ENCODE data around the gene KRT37. TPM values are rescaled to one million over a fixed set of nuclear protein-coding genes. Genes with fewer than 3 reads are reported as not detected.

The KRT37 gene
- total and polyA plus RNA-seq, 7 donors, result not detected

- intact Hi-C loops (cut with DNase I), result no loop called here
- ATAC-seq (no peak), DNase-seq (no peak)
- H3K4me3 ChIP-seq, result no peak within 1 kb of the TSS
- H3K4me1 ChIP-seq, result no peaks in the 10 kb centered on the region
- peaks cover 0 to 4% (median 3%) of the 10 kb centered on the region in 3 donors for H3K27me3 ChIP-seq (ENCODE audit: insufficient read depth in 3 of 3, low read length in 2 of 3)
- 89 to 94% (median 92%) methylated on average over 9 to 10 of the region's 10 CpGs for WGBS, 3 donors
- H3K9me3 ChIP-seq, result no peaks in the 10 kb centered on the region
- no peaks in the 10 kb centered on the region for H3K36me3 ChIP-seq (ENCODE audit: insufficient read depth in 1 of 2, low read depth in 1 of 2)
- no peak for TF ChIP-seq CTCF (IDR thresholded peaks at IDR 0.05)
- H3K27ac ChIP-seq, result no peak within 1 kb of the TSS
These were observed 16.2 kb upstream of the KRT37 start, which contains the start of gene KRT38 for GRCh38 chr17:41440531-41441033. Gene KRT38, minus strand, starts transcription at chr17:41440983. Its CDS starts 62 bp downstream, at chr17:41440921.

- ATAC-seq (no peak), DNase-seq (no peak)
- 56 to 67% (median 61%) methylated on average over 5 of the region's 5 CpGs for WGBS, 3 donors
- Histone ChIP-seq H3K4me3 (no peak overlapping the region), H3K27ac (no peak overlapping the region), H3K9me3 (no peaks in the 10 kb centered on the region), H3K36me3 (ENCODE audit: insufficient read depth in 1 of 2, low read depth in 1 of 2) (no peaks in the 10 kb centered on the region), H3K27me3 (ENCODE audit: insufficient read depth in 3 of 3, low read length in 2 of 3) (peaks cover 0 to 2% (median 0%) of the 10 kb centered on the region in 3 donors), H3K4me1 (no peaks in the 10 kb centered on the region)
- intact Hi-C loops (cut with DNase I), result no loop called here
- TF ChIP-seq CTCF (IDR thresholded peaks at IDR 0.05), result no peak
These were observed 15.0 kb upstream of the KRT37 start for GRCh38 chr17:41439375-41439774.

GRCh38 chr17:41437769-41438168, 13.4 kb upstream of the KRT37 start:
- Histone ChIP-seq H3K4me1 (no peaks in the 10 kb centered on the region), H3K9me3 (no peaks in the 10 kb centered on the region), H3K4me3 (no peak overlapping the region), H3K27me3 (ENCODE audit: insufficient read depth in 3 of 3, low read length in 2 of 3) (peaks cover 0 to 2% (median 0%) of the 10 kb centered on the region in 3 donors), H3K36me3 (ENCODE audit: insufficient read depth in 1 of 2, low read depth in 1 of 2) (no peaks in the 10 kb centered on the region), H3K27ac (no peak overlapping the region)
- WGBS, 3 donors, result 77 to 89% (median 82%) methylated on average over 9 of the region's 9 CpGs
- DNase-seq (no peak), ATAC-seq (no peak)
- TF ChIP-seq CTCF (IDR thresholded peaks at IDR 0.05), result no peak
- intact Hi-C loops (cut with DNase I), result no loop called here

- no peak for DNase-seq
- Histone ChIP-seq H3K27me3 (ENCODE audit: insufficient read depth in 3 of 3, low read length in 2 of 3) (peaks cover 0 to 2% (median 0%) of the 10 kb centered on the region in 3 donors), H3K36me3 (ENCODE audit: insufficient read depth in 1 of 2, low read depth in 1 of 2) (no peaks in the 10 kb centered on the region), H3K4me1 (no peaks in the 10 kb centered on the region), H3K4me3 (no peak overlapping the region), H3K27ac (no peak overlapping the region), H3K9me3 (no peaks in the 10 kb centered on the region)
- ATAC-seq, result no peak
- intact Hi-C loops (cut with DNase I), result no loop called here
- TF ChIP-seq CTCF (IDR thresholded peaks at IDR 0.05), result no peak
- 72 to 80% (median 79%) methylated on average over 7 of the region's 7 CpGs for WGBS, 3 donors
These were observed 12.9 kb upstream of the KRT37 start for GRCh38 chr17:41437254-41437653.

- ATAC-seq, result no peak
These were observed 10.0 kb upstream of the KRT37 start for GRCh38 chr17:41434415-41434814.

More at GRCh38 chr17:41434415-41434814, 10.0 kb upstream of the KRT37 start:
- H3K27me3 ChIP-seq (ENCODE audit: insufficient read depth in 3 of 3, low read length in 2 of 3), result peaks cover 2 to 3% (median 2%) of the 10 kb centered on the region in 3 donors
- DNase-seq, result no peak
- no peak for TF ChIP-seq CTCF (IDR thresholded peaks at IDR 0.05)
- no peaks in the 10 kb centered on the region for H3K4me1 ChIP-seq
- H3K27ac ChIP-seq, result no peak overlapping the region
- WGBS, 3 donors, result 58 to 61% (median 59%) methylated on average over 5 of the region's 5 CpGs
- H3K9me3 ChIP-seq, result no peaks in the 10 kb centered on the region
- no peaks in the 10 kb centered on the region for H3K36me3 ChIP-seq (ENCODE audit: insufficient read depth in 1 of 2, low read depth in 1 of 2)
- H3K4me3 ChIP-seq, result no peak overlapping the region
- intact Hi-C loops (cut with DNase I), result no loop called here

Data from psoas muscle (tissue), 8 donors.